H1 (cell line): ENCODE measurements around the gene KLHDC7A. TPM values are rescaled to one million over a fixed set of nuclear protein-coding genes. Genes with fewer than 3 reads are reported as not detected.

Experiments used
- ATF2 ChIP-seq: IDR thresholded peaks from 2 replicates; pipeline ENCODE4 v1.6.1; 2012; ENCODE audit warnings: low read length, inconsistent platforms
- BACH1 ChIP-seq: IDR thresholded peaks from 2 replicates; pipeline ENCODE4 v1.6.1; 2012; ENCODE audit warnings: low read length, improper control_type of control experiment
- CHD2 ChIP-seq: IDR thresholded peaks from 2 replicates; pipeline ENCODE4 v1.6.1; 2012; ENCODE audit warnings: low read length, improper control_type of control experiment
- EZH2 ChIP-seq: fragments of 200-600 bp; sonication (generic); IDR thresholded peaks from 2 replicates; pipeline ENCODE4 v1.7.1; 2012; ENCODE audit warnings: low read depth, mild to moderate bottlenecking, moderate library complexity, low read length, inconsistent platforms; ENCODE audit not compliant: severe bottlenecking
- polyA plus RNA-seq, 7 experiments: library from polyadenylated mRNA; depleted of rRNA in 3 of 7; stranded (reverse) in 5 of 7; unstranded in 2 of 7; fragments of >200 nt in 5 of 7; fragments of 200-250 nt in 2 of 7; gene quantifications; 1 replicate in 5 of 7; 2 replicates in 1 of 7; 4 replicates in 1 of 7; pipeline versions ENCODE4 v1.2.1 to v1.2.3, GENCODE V29; 2011 to 2013; ENCODE audit warnings: missing spikeins in 2 of 7, mixed read lengths in 2 of 7
- total RNA-seq: library from RNA; stranded (reverse); fragmentation: NEBNext Ultra II Directional; extraction: Animal tissue kit (Norgen Biotek cat#: 25700); gene quantifications from 2 replicates; pipeline ENCODE4 v1.2.1, GENCODE V29; 2021

The KLHDC7A gene
- total and polyA plus RNA-seq, 2 of the 8 experiments (the other 6 are each of a cell fraction or from before 2014, with no cell fraction given), result 3.9 to 18.9 TPM

GRCh38 chr1:18482721-18483425 is 2.1 kb downstream of the KLHDC7A start (continued):
- TF ChIP-seq CHD2, result no peak
- TF ChIP-seq EZH2, result no peak
- no peak for TF ChIP-seq BACH1
- TF ChIP-seq ATF2, result no peak
- TF ChIP-seq, all 59 proteins: peak for 0
